ENCODE data around the gene CALD1.

DNA sequence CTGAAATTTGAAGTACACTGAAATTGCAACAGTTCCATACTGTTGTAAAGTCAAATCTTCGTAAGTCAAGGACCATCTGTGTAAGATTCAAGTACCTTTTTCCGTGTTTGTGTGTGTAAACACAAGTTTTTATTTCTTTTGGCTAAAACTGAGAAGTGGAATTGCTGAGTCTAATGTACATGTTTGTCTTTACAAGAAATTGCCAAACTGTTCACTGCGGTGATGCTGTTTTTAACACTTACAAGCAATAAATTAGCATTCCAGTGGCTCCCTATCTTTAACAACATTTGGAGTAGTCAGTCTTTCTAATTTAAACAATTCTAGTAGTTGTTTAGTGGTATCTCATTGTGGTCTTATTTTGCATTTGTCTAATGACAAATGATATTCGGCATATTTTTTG is 23.3 kb downstream of the CALD1 start:
- TF ChIP-seq, protein P1, sequence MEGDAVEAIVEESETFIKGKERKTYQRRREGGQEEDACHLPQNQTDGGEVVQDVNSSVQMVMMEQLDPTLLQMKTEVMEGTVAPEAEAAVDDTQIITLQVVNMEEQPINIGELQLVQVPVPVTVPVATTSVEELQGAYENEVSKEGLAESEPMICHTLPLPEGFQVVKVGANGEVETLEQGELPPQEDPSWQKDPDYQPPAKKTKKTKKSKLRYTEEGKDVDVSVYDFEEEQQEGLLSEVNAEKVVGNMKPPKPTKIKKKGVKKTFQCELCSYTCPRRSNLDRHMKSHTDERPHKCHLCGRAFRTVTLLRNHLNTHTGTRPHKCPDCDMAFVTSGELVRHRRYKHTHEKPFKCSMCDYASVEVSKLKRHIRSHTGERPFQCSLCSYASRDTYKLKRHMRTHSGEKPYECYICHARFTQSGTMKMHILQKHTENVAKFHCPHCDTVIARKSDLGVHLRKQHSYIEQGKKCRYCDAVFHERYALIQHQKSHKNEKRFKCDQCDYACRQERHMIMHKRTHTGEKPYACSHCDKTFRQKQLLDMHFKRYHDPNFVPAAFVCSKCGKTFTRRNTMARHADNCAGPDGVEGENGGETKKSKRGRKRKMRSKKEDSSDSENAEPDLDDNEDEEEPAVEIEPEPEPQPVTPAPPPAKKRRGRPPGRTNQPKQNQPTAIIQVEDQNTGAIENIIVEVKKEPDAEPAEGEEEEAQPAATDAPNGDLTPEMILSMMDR (IDR thresholded peaks at IDR 0.05; ENCODE audit: low read length): no peak
- no peak for TF ChIP-seq EZH2 (IDR thresholded peaks at IDR 0.05; ENCODE audit: borderline replicate concordance, low read length)

All from OCI-LY1 (cell line).